ENCODE data around the gene PGF. TPM values are rescaled to one million over a fixed set of nuclear protein-coding genes. Genes with fewer than 3 reads are reported as not detected.

Gene PGF
- total and polyA plus RNA-seq, 2 donors: 7.0 to 7.5 TPM

DNA sequence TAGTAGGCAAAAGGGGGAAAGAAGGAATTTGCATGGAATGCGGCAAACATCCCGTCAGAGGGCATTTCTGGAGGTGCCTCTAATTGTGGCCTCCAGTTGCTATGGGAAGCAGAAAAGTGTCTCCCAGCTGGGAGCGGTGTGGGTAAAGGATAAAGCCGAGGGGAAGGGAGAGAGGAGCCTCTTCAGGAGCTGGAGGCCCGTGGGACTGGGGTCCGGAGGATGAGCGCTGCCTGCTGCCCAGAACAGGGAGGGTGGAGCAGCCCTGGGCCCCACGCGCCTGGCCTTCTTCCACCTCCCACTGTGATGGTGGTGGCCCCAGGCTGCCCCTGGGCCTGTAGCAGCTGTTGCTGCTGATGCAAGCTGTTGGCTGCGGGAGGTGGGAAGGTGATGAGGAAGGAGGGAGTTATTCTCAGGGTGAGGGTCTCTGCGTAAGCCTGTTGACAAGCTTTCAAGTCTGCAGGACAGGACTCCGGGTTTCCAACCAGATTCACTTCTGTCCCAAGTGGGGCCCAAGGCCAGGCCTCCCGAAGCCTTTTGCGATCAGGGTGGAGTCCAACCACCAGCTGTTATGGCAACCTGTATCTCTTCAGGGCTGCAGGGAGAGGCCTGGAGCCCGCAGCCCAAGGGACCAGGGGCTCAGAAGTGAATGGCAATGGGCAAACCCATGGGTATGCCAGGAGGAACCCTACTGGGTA is 19.1 kb upstream of the PGF start:
- Histone ChIP-seq H3K9me3 (ENCODE audit: control insufficient read depth in 2 of 2, insufficient read depth in 1 of 2, low read length in 1 of 2) (no peaks in the 10 kb centered on the region), H3K27ac (ENCODE audit: low read depth in 1 of 2, low read length in 1 of 2) (no peak overlapping the region), H3K27me3 (ENCODE audit: control insufficient read depth in 2 of 2, insufficient read depth in 1 of 2, low read length in 1 of 2) (no peaks in the 10 kb centered on the region), H3K4me1 (ENCODE audit: control insufficient read depth in 2 of 2, insufficient read depth in 2 of 2, low read length in 2 of 2) (peaks cover 5 to 26% of the 10 kb centered on the region in 2 donors), H3K36me3 (ENCODE audit: control insufficient read depth in 2 of 2, insufficient read depth in 2 of 2, low read length in 1 of 2) (no peaks in the 10 kb centered on the region), H3K4me3 (ENCODE audit: low read length in 2 of 2) (no peak overlapping the region)
- DNase-seq (ENCODE audit: low read depth in 6 of 9, low spot score in 9 of 9): no peak
- 97% methylated on average over 15 of the region's 15 CpGs for WGBS

GRCh38 chr14:74973905-74974363 is 18.5 kb upstream of the PGF start:
- Histone ChIP-seq H3K27ac (ENCODE audit: low read depth in 1 of 2, low read length in 1 of 2) (peak overlapping the region in 1 of 2 donors; percentile 26), H3K27me3 (ENCODE audit: control insufficient read depth in 2 of 2, insufficient read depth in 1 of 2, low read length in 1 of 2) (no peaks in the 10 kb centered on the region), H3K4me1 (ENCODE audit: control insufficient read depth in 2 of 2, insufficient read depth in 2 of 2, low read length in 2 of 2) (peaks cover 5 to 24% of the 10 kb centered on the region in 2 donors), H3K9me3 (ENCODE audit: control insufficient read depth in 2 of 2, insufficient read depth in 1 of 2, low read length in 1 of 2) (no peaks in the 10 kb centered on the region), H3K4me3 (ENCODE audit: low read length in 2 of 2) (no peak overlapping the region), H3K36me3 (ENCODE audit: control insufficient read depth in 2 of 2, insufficient read depth in 2 of 2, low read length in 1 of 2) (no peaks in the 10 kb centered on the region)
- no peak for DNase-seq (ENCODE audit: low read depth in 6 of 9, low spot score in 9 of 9)
- 97% methylated on average over 5 of the region's 5 CpGs for WGBS

GRCh38 chr14:74973003-74973653 is 17.7 kb upstream of the PGF start:
- Histone ChIP-seq H3K36me3 (ENCODE audit: control insufficient read depth in 2 of 2, insufficient read depth in 2 of 2, low read length in 1 of 2) (no peaks in the 10 kb centered on the region), H3K9me3 (ENCODE audit: control insufficient read depth in 2 of 2, insufficient read depth in 1 of 2, low read length in 1 of 2) (no peaks in the 10 kb centered on the region), H3K4me1 (ENCODE audit: control insufficient read depth in 2 of 2, insufficient read depth in 2 of 2, low read length in 2 of 2) (peaks cover 5 to 24% of the 10 kb centered on the region in 2 donors), H3K27me3 (ENCODE audit: control insufficient read depth in 2 of 2, insufficient read depth in 1 of 2, low read length in 1 of 2) (no peaks in the 10 kb centered on the region), H3K27ac (ENCODE audit: low read depth in 1 of 2, low read length in 1 of 2) (peak overlapping the region in 1 of 2 donors; percentile 26), H3K4me3 (ENCODE audit: low read length in 2 of 2) (no peak overlapping the region)
- 56% methylated on average over 15 of the region's 15 CpGs for WGBS
- DNase-seq (ENCODE audit: low read depth in 6 of 9, low spot score in 9 of 9): peak; percentile 14 to 82 (median 56)

GRCh38 chr14:74968811-74969210 is 13.4 kb upstream of the PGF start:
- Histone ChIP-seq H3K4me3 (ENCODE audit: low read length in 2 of 2) (no peak overlapping the region), H3K27ac (ENCODE audit: low read depth in 1 of 2, low read length in 1 of 2) (no peak overlapping the region), H3K36me3 (ENCODE audit: control insufficient read depth in 2 of 2, insufficient read depth in 2 of 2, low read length in 1 of 2) (no peaks in the 10 kb centered on the region), H3K27me3 (ENCODE audit: control insufficient read depth in 2 of 2, insufficient read depth in 1 of 2, low read length in 1 of 2) (no peaks in the 10 kb centered on the region), H3K4me1 (ENCODE audit: control insufficient read depth in 2 of 2, insufficient read depth in 2 of 2, low read length in 2 of 2) (peaks cover 5 to 17% of the 10 kb centered on the region in 2 donors), H3K9me3 (ENCODE audit: control insufficient read depth in 2 of 2, insufficient read depth in 1 of 2, low read length in 1 of 2) (no peaks in the 10 kb centered on the region)
- 93% methylated on average over 1 of the region's 1 CpG for WGBS
- DNase-seq (ENCODE audit: low read depth in 6 of 9, low spot score in 9 of 9): no peak

GRCh38 chr14:74965486-74966153 is 10.2 kb upstream of the PGF start:
- no peak for DNase-seq (ENCODE audit: low read depth in 6 of 9, low spot score in 9 of 9)
- Histone ChIP-seq H3K27ac (ENCODE audit: low read depth in 1 of 2, low read length in 1 of 2) (no peak overlapping the region), H3K36me3 (ENCODE audit: control insufficient read depth in 2 of 2, insufficient read depth in 2 of 2, low read length in 1 of 2) (no peaks in the 10 kb centered on the region), H3K4me1 (ENCODE audit: control insufficient read depth in 2 of 2, insufficient read depth in 2 of 2, low read length in 2 of 2) (peaks cover 0 to 25% of the 10 kb centered on the region in 2 donors), H3K4me3 (ENCODE audit: low read length in 2 of 2) (no peak overlapping the region), H3K27me3 (ENCODE audit: control insufficient read depth in 2 of 2, insufficient read depth in 1 of 2, low read length in 1 of 2) (no peaks in the 10 kb centered on the region), H3K9me3 (ENCODE audit: control insufficient read depth in 2 of 2, insufficient read depth in 1 of 2, low read length in 1 of 2) (no peaks in the 10 kb centered on the region)
- 96% methylated on average over 5 of the region's 5 CpGs for WGBS

DNA sequence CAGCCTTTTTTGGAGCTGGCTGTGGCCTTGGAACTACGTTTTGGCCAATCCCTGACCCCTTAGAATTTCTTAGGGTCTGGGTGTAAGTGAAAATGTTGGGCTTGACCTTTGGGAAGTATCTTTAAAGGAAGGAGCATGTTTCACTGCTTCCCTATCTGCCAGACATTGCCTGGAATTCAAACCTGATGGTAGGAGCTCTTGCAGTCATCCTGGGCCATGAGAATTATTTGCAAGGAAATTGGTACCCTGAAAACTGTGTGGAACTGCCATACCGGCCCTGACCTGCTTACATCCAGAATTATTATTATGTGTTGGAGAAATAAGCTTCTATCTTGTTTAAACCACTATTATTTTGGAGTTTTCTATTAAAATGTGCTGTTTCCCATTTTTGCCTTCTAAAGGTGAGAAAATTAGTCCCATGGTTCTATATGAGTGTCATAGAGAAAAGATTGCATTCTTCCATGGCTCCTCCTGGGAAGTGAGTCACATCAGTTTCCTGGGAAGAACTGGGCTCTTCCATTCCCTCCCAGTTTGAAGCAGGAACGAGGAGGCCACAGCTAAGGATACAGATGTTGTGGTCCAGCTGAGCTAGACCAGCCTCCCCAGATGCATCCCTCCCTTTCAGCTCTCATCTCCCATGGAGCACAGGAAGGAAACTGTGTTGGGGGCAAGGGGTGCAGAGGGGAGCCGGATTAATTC is 9.5 kb upstream of the PGF start:
- WGBS: 68% methylated on average over 4 of the region's 4 CpGs
- DNase-seq (ENCODE audit: low read depth in 6 of 9, low spot score in 9 of 9): no peak
- H3K4me1 ChIP-seq (ENCODE audit: control insufficient read depth in 2 of 2, insufficient read depth in 2 of 2, low read length in 2 of 2): peaks cover 0 to 25% of the 10 kb centered on the region in 2 donors
- no peaks in the 10 kb centered on the region for H3K9me3 ChIP-seq (ENCODE audit: control insufficient read depth in 2 of 2, insufficient read depth in 1 of 2, low read length in 1 of 2)
- no peak overlapping the region for H3K27ac ChIP-seq (ENCODE audit: low read depth in 1 of 2, low read length in 1 of 2)
- H3K27me3 ChIP-seq (ENCODE audit: control insufficient read depth in 2 of 2, insufficient read depth in 1 of 2, low read length in 1 of 2): no peaks in the 10 kb centered on the region
- no peak overlapping the region for H3K4me3 ChIP-seq (ENCODE audit: low read length in 2 of 2)
- no peaks in the 10 kb centered on the region for H3K36me3 ChIP-seq (ENCODE audit: control insufficient read depth in 2 of 2, insufficient read depth in 2 of 2, low read length in 1 of 2)

- H3K4me3 ChIP-seq (ENCODE audit: low read length in 2 of 2): no peak overlapping the region
- H3K9me3 ChIP-seq (ENCODE audit: control insufficient read depth in 2 of 2, insufficient read depth in 1 of 2, low read length in 1 of 2): no peaks in the 10 kb centered on the region
- peak in 1 of 9 donors; percentile 33 for DNase-seq (ENCODE audit: low read depth in 6 of 9, low spot score in 9 of 9)
- H3K27me3 ChIP-seq (ENCODE audit: control insufficient read depth in 2 of 2, insufficient read depth in 1 of 2, low read length in 1 of 2): no peaks in the 10 kb centered on the region
- H3K4me1 ChIP-seq (ENCODE audit: control insufficient read depth in 2 of 2, insufficient read depth in 2 of 2, low read length in 2 of 2): peaks cover 0 to 25% of the 10 kb centered on the region in 2 donors
- 47% methylated on average over 9 of the region's 9 CpGs for WGBS
- H3K27ac ChIP-seq (ENCODE audit: low read depth in 1 of 2, low read length in 1 of 2): no peak overlapping the region
- no peaks in the 10 kb centered on the region for H3K36me3 ChIP-seq (ENCODE audit: control insufficient read depth in 2 of 2, insufficient read depth in 2 of 2, low read length in 1 of 2)
Measured at GRCh38 chr14:74963705-74964271, 8.4 kb upstream of the PGF start.

- H3K4me1 ChIP-seq (ENCODE audit: control insufficient read depth in 2 of 2, insufficient read depth in 2 of 2, low read length in 2 of 2): peaks cover 0 to 25% of the 10 kb centered on the region in 2 donors
- H3K4me3 ChIP-seq (ENCODE audit: low read length in 2 of 2): no peak overlapping the region
- no peaks in the 10 kb centered on the region for H3K27me3 ChIP-seq (ENCODE audit: control insufficient read depth in 2 of 2, insufficient read depth in 1 of 2, low read length in 1 of 2)
- H3K9me3 ChIP-seq (ENCODE audit: control insufficient read depth in 2 of 2, insufficient read depth in 1 of 2, low read length in 1 of 2): no peaks in the 10 kb centered on the region
- H3K27ac ChIP-seq (ENCODE audit: low read depth in 1 of 2, low read length in 1 of 2): no peak overlapping the region
- H3K36me3 ChIP-seq (ENCODE audit: control insufficient read depth in 2 of 2, insufficient read depth in 2 of 2, low read length in 1 of 2): no peaks in the 10 kb centered on the region
- DNase-seq (ENCODE audit: low read depth in 6 of 9, low spot score in 9 of 9): no peak
- WGBS: 85% methylated on average over 12 of the region's 12 CpGs
Measured at GRCh38 chr14:74963178-74963704, 7.8 kb upstream of the PGF start.

All from thymus (tissue), 11 donors.